GM19238 (cell line): ENCODE measurements around the gene SSRP1.

Source experiments
- DNase-seq: peaks from one replicate; pipeline ENCODE4 v3.0.0; 2011; ENCODE audit warnings: low spot score; ENCODE audit not compliant: insufficient read length

The SSRP1 gene

GRCh38 chr11:57315491-57315890, 20.2 kb downstream of the SSRP1 start:
- no peak for DNase-seq

- DNase-seq = no peak
These were observed 21.3 kb downstream of the SSRP1 start for GRCh38 chr11:57314221-57314973.

- DNase-seq = no peak
These were observed 21.9 kb downstream of the SSRP1 start for GRCh38 chr11:57313788-57314135.

DNA sequence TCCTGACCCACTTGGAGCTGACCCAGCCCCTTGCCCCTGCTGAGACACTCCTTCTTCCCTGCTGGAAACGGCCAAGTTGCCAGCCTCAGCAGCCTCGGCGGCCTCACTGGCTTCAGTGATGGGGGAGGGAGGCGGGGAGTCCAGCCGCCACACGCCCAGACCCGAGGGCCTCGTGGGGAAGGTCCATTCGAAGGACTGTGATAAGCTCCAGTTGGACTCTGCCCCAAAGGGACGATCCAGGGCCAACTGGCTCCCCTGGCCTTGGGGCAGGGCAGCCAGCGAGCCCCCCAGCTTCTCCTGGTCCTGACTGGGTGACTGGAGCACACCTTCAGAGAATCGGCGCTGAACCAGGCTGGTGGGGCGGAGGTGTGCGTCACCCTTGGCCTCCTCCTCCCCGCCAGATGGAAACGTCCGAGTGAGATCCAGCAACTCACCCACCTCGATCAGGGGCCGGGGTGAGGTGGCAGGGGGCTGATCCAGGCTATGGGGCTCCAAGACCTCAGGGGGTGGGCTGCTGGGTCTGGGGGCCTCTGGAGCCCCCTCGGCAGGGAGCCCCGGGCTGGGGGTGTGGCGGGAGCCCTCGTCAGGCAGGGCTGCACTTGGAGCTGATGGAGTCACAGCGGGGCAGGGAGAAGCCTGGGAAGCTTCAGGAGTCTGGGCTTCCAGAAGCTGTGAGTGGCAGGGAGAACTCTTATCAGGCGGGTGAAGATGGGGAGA, 22.5 kb downstream of the SSRP1 start:
- DNase-seq = no peak

DNA sequence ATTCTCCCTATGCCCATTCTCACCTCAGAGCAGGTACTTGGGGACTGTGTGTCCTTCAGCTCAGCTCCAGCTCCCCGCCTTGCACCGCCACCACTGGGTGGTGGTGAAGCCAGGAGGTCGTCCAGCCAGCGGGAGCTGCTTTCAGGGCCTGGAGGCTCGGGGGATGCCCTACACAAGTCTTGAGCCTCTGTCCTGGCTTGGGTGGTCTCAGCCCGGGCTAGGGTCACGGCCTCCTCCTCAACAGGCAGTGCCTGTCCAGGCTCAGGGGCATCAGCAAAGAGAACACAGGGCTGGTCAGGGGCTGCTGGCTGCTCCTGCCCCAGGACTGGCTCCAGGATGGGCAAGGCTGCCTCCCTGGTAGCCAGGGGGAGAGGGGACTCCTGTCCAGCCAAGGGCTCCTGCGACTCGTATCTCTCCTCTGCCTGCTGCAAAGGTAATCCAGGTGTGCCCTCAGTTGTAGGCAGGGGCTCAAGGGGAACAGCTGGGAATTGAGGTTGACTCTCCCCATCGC, 23.1 kb downstream of the SSRP1 start:
- no peak for DNase-seq

DNA sequence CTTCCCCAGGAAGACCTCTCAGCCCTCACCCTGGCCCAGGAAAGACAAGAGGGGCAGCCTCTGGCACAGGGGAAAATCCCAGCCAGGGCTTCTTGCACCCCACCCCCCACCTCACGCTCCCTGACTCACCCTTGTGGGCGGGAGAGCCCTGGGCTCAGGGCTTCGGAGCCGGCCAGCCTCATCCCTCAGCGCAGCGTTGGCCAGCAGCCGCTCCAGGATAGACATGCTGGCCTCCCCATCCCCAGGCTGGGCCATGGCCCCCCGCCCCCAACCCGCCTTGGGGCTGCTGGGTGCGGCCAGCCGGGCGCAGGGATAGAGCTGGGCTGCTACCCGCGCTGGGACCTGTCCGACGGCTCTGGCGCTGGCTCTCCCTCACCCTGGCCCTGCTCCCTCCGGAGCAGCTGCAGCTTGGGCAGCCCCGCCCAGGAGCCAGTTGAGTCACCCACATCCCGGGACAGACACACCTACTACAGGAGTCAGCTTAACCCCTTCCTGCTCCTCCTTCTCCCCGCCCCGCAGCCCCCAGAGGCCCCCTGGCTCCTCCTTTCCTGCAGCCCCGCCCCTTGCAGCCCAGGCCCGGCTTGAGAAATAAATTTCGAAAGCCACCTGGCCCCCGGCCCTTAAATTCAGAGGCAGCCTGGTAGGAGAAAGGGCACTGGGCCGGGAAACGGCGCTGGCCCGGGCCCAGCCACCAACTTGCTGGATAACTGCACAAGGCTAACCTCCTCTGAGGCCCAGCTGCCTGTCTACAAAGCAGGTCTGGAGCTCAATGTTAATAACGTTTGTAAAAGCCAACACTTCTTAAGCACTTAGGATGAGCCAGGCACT, 24.4 kb downstream of the SSRP1 start:
- DNase-seq = peak; percentile 91

GRCh38 chr11:57310630-57311086, 25.0 kb downstream of the SSRP1 start:
- DNase-seq = no peak

GRCh38 chr11:57310091-57310490, 25.6 kb downstream of the SSRP1 start:
- no peak for DNase-seq

DNA sequence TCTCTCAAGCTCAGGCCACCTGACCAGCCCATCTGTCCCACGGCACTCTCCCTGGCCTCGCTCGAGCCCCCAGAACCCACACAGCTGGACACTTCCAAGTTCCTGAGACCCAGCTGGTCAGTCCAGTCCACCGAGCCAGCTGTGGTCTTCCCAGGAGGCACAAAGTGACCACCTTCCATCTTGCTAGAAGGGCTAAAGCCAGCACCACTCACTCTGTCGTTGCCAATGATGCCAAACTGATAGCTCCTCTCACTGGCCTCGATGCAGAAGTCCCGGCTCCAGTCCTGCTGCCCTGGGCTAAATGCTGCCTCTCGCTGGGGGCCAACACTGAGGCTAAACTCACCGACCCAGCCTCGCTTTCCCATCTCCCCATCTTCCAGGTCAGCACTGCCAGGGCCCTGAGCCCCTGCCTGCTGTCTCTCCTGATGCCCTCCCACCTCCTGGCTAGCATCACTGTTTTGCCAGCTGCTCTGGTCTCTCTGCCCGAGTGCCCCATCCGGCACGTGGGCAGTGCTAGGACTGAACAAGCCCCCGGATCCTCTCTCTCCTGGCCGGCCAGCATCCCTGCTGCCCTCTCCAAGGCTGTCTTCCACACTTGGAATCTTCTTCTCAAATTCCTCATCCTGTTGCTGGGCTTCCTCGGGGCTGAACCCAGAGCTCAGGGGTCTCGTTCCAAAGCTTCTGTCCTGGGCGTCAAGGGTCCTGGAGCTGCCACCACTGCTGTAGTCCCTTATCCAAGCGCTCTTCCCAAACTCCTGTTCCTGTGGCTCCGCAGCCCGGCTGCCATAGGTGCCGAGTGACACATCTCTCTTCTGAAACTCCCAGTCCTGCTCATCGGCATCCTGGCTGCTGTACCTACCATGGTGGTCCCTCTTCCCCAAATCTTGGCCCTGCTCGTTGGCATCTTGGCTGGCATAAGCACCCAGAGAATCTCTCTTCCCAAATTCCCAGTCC, 26.3 kb downstream of the SSRP1 start:
- no peak for DNase-seq

- DNase-seq = no peak
These were observed 27.1 kb downstream of the SSRP1 start for GRCh38 chr11:57308426-57309060.

- DNase-seq = no peak
These were observed 27.9 kb downstream of the SSRP1 start for GRCh38 chr11:57307666-57308270.

- DNase-seq = no peak
These were observed 28.6 kb downstream of the SSRP1 start for GRCh38 chr11:57306940-57307565.

- no peak for DNase-seq
These were observed 29.4 kb downstream of the SSRP1 start for GRCh38 chr11:57306161-57306876.

DNA sequence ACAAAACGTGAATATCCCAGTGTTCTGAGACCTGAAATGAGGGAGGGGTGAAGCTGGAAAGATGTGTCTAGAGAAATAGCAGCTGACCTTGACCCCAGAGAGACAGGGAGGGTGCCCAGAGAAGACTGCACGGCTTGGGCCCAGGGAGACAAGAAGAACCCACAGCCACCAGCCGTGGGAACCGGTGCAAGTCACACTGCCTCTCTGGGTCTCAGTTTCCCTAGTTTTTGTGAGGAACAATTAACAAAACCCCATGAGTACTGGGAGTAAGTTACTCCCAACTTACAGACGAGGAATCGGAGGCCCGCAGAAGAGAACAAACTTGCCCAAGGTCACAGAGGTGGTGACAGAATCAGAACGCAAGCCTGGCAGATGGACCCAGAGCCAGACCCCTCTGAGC, 30.2 kb downstream of the SSRP1 start:
- DNase-seq = no peak

GRCh38 chr11:57303990-57304579, 31.6 kb downstream of the SSRP1 start:
- no peak for DNase-seq

DNA sequence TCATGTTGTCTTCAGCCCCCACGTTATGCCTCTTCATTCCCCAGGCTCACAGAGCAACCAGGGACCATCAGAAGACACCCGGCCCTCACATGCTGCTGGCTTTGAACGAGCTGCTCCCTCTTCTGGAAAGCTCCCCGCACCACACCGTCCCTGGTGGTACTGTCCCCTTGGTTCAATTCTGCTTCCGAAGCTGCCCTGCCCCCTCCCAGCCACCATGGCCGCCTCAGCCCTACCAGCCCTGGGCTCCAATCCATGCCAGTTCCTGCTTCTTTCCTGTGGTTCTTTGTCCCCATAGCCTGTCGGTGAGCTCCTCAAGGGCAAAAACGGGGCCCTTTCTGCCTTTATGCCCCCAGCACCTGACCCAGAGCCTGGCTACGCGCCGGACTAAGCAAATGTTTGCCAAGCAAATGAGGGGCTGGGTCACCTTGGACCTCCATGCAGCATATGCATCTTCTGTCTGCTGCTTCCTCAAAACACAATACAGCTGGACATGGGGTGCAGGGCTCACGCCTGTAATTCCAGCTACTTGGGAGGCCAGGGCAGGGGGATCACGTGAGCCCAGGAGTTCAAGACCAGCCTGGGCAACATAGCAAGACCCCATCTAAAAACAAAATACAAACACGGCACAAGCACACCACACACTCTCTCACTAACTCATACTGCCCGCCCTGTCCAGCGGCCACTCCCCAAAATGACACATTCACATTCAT, 32.3 kb downstream of the SSRP1 start:
- no peak for DNase-seq

DNA sequence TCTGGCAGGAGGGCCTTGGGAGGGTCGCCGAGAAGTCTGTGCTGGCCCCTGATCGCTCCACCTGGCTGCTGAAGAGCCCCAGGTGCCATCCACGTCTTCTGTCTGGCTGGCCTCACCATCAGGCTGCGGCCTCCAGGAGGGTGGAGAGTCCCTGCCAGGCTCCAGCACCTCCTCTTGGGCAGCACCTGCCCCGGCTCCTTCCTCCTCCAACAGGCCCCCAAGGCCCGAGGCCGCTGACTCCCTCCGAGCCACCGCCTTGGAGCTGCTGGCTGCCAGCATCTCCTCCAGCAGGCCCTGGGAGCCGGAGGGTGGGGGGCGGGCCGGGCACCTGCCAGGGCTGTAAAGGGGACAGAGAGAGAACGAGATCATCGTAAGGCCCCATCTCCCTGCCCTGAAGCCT, 33.2 kb downstream of the SSRP1 start:
- no peak for DNase-seq
